A549 (cell line): ENCODE data around the gene HDGF. TPM values are rescaled to one million over a fixed set of nuclear protein-coding genes. Genes with fewer than 3 reads are reported as not detected.

Experiments used
- ATAC-seq, 2 experiments: fragments of 200-7000 bp in 1 of 2; fragments of >200 bp in 1 of 2; cut with Nextera tagmentation in 1 of 2; cut with Tn5 transposase in 1 of 2; 3 replicates each; pipeline versions ENCODE4 v1.8.0 to v1.9.1; 2018 to 2020; ENCODE audit warnings: mild to moderate bottlenecking in 1 of 2, moderate library complexity in 1 of 2
- CTCF ChIA-PET: fragments of 300-600 bp; sonication (Branson Sonifier 250); formaldehyde crosslinking; extraction: SDS; loops from one replicate; lab custom pipeline; 2021; ENCODE audit warnings: antibody characterized with exemption, inconsistent platforms; lab: Yijun Ruan, JAX
- POLR2A ChIA-PET: fragments of 350-600 bp; formaldehyde crosslinking; extraction: SDS; loops from one replicate; lab custom pipeline; 2021; ENCODE audit warnings: antibody characterized with exemption, inconsistent platforms; lab: Yijun Ruan, JAX
- DNase-seq, 2 experiments: peaks; one replicate each; pipeline versions ENCODE4 v3.0.0 to v3.0.0-alpha.2; 2011 to 2016; ENCODE audit warnings: low read depth in 1 of 2, low spot score in 1 of 2
- FAIRE-seq: peaks from 2 replicates; lab custom pipeline; 2011; peaks lifted over from hg19 to GRCh38; lab: Jason Lieb, UNC
- H3K27ac ChIP-seq, 2 experiments: fragments of >200 bp; sonication (Bioruptor Twin); formaldehyde crosslinking; 3 replicates each; pipeline ENCODE4 v1.5.1; 2016 to 2017
- H3K4me1 ChIP-seq: fragments of >200 bp; sonication (Bioruptor Twin); formaldehyde crosslinking; 3 replicates; pipeline ENCODE4 v1.6.1; 2016
- H3K4me2 ChIP-seq: fragments of >200 bp; sonication (Bioruptor Twin); formaldehyde crosslinking; 3 replicates; pipeline ENCODE4 v1.6.1; 2016
- H3K4me3 ChIP-seq: fragments of >200 bp; sonication (Bioruptor Twin); formaldehyde crosslinking; 3 replicates; pipeline ENCODE4 v1.5.1; 2016
- H3K9me3 ChIP-seq: fragments of >200 bp; sonication (Bioruptor Twin); formaldehyde crosslinking; 3 replicates; pipeline ENCODE4 v1.6.1; 2016
- CBX2 ChIP-seq: fragments of 200-600 bp; sonication (generic); IDR thresholded peaks from 2 replicates; pipeline ENCODE4 v1.6.1; 2016; ENCODE audit warnings: low read depth, mild to moderate bottlenecking, borderline replicate concordance
- CEBPB ChIP-seq, 2 experiments: fragments of >200 bp in 1 of 2; sonication (Bioruptor Twin) in 1 of 2; formaldehyde crosslinking in 1 of 2; IDR thresholded peaks; 2 replicates each; pipeline ENCODE4 v1.6.1; 2012 to 2016
- CHD2 ChIP-seq: fragments of 150-350 bp; IDR thresholded peaks from 2 replicates; pipeline ENCODE4 v1.6.1; 2014; ENCODE audit warnings: low read length; ENCODE audit not compliant: partially characterized antibody
- EHF ChIP-seq: fragments of 250-450 bp; sonication (Bioruptor Pico); IDR thresholded peaks from 2 replicates; pipeline ENCODE4 v1.5.0; 2020; ENCODE audit warnings: mild to moderate bottlenecking
- HDAC2 ChIP-seq: fragments of 200-600 bp; sonication (generic); IDR thresholded peaks from 2 replicates; pipeline ENCODE4 v1.6.1; 2016
- HEYL ChIP-seq: fragments of 250-450 bp; sonication (Bioruptor Pico); IDR thresholded peaks from 2 replicates; pipeline ENCODE4 v1.8.0; 2021; ENCODE audit warnings: mild to moderate bottlenecking, moderate library complexity
- HOXB13 ChIP-seq: fragments of 250-450 bp; sonication (Bioruptor Pico); IDR thresholded peaks from 2 replicates; pipeline ENCODE4 v1.5.0; 2020; ENCODE audit warnings: low read depth, mild to moderate bottlenecking, moderate library complexity
- HOXB5 ChIP-seq: fragments of 250-450 bp; sonication (Bioruptor Pico); IDR thresholded peaks from 2 replicates; pipeline ENCODE4 v1.5.0; 2020; ENCODE audit warnings: mild to moderate bottlenecking, moderate library complexity
- JUN ChIP-seq, 2 experiments: fragments of >200 bp; sonication (Bioruptor Twin); formaldehyde crosslinking; IDR thresholded peaks; 2 replicates in 1 of 2; 3 replicates in 1 of 2; pipeline ENCODE4 v1.6.1; 2016 to 2017
- NFE2L2 ChIP-seq: fragments of 150-350 bp; conservative IDR thresholded peaks from 2 replicates; pipeline ENCODE4 v1.6.1; 2014; ENCODE audit warnings: low read length
- NPAS2 ChIP-seq: fragments of 250-450 bp; sonication (Bioruptor Pico); IDR thresholded peaks from 2 replicates; pipeline ENCODE4 v1.8.0; 2022; ENCODE audit warnings: mild to moderate bottlenecking, moderate library complexity, borderline replicate concordance
- RAD21 ChIP-seq, 2 experiments: fragments of >200 bp in 1 of 2; sonication (Bioruptor Twin) in 1 of 2; formaldehyde crosslinking in 1 of 2; IDR thresholded peaks in 1 of 2; conservative IDR thresholded peaks in 1 of 2; 2 replicates in 1 of 2; 3 replicates in 1 of 2; pipeline ENCODE4 v1.6.1; 2012 to 2018; ENCODE audit warnings: inconsistent platforms in 1 of 2
- RCOR1 ChIP-seq: fragments of 150-350 bp; IDR thresholded peaks from 2 replicates; pipeline ENCODE4 v1.6.1; 2014; ENCODE audit warnings: antibody characterized with exemption, low read length, low read depth
- ZFP36 ChIP-seq: fragments of 450-650 bp; IDR thresholded peaks from 2 replicates; pipeline ENCODE4 v1.6.1; 2014; ENCODE audit warnings: borderline replicate concordance; ENCODE audit not compliant: partially characterized antibody
- WGBS: methylation state at CpG from one replicate; pipeline ENCODE4 v1.1.6; 2017; ENCODE audit errors: missing lambda C conversion rate; 5-methylcytosine and 5-hydroxymethylcytosine counted together
- polyA plus RNA-seq, 4 experiments: library from polyadenylated mRNA; depleted of rRNA in 3 of 4; stranded (reverse); fragments of >200 nt; fragmentation: RNase III in 1 of 4; extraction: RNeasy Plus Mini Kit Qiagen cat#74134 plus additional on column Dnase treatment in 1 of 4; gene quantifications; 2 replicates in 3 of 4; 3 replicates in 1 of 4; pipeline ENCODE4 v1.2.3, GENCODE V29; 2011 to 2017
- TF ChIP-seq, protein P1 (sequence below): fragments of >200 bp; sonication (Bioruptor Twin); formaldehyde crosslinking; IDR thresholded peaks from 3 replicates; pipeline ENCODE4 v1.6.1; 2016
- TF ChIP-seq, protein P2 (sequence below): fragments of 150-350 bp; IDR thresholded peaks from 2 replicates; pipeline ENCODE4 v1.6.1; 2014; ENCODE audit warnings: low read depth, mild to moderate bottlenecking, low read length
- TF ChIP-seq, protein P3 (sequence below): fragments of 200-600 bp; sonication (generic); IDR thresholded peaks from 2 replicates; pipeline ENCODE4 v1.6.1; 2016; ENCODE audit warnings: antibody characterized with exemption, mild to moderate bottlenecking, moderate library complexity

The HDGF gene
- polyA plus RNA-seq, 2 of the 4 experiments (the other 2 are of a cell fraction) = 299 to 428 TPM

DNA sequence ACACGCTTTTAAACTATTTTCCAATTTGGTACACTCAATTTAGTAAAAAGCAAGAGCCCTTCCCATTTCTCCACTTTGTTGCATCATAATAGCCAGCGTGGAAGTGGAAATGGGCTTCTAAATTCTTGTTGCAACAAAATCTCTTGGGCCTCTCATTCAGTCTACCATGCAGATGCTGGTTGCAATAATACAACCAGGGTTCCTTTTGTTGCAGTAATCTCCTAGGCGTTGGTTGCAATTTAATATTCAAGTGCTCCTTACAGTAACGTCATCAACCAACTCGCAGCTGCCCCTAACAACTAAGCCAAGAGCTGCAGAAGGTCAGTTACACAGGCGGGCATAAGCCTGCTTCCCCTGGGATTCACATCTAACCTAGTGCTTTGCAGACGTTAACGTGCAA, 2.7 kb upstream of the HDGF start:
- Histone ChIP-seq H3K9me3 (no peaks in the 10 kb centered on the region), H3K4me2 (no peak overlapping the region), H3K4me3 (no peak overlapping the region), H3K27ac (no peak overlapping the region), H3K4me1 (peaks cover 13% of the 10 kb centered on the region; the same call in 2 of the 3 replicates)
- TF ChIP-seq, protein P1, sequence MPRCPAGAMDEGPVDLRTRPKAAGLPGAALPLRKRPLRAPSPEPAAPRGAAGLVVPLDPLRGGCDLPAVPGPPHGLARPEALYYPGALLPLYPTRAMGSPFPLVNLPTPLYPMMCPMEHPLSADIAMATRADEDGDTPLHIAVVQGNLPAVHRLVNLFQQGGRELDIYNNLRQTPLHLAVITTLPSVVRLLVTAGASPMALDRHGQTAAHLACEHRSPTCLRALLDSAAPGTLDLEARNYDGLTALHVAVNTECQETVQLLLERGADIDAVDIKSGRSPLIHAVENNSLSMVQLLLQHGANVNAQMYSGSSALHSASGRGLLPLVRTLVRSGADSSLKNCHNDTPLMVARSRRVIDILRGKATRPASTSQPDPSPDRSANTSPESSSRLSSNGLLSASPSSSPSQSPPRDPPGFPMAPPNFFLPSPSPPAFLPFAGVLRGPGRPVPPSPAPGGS = no peak
- TF ChIP-seq RCOR1 = no peak
- no peak for TF ChIP-seq HDAC2
- TF ChIP-seq HOXB5 = no peak
- TF ChIP-seq, protein P2, sequence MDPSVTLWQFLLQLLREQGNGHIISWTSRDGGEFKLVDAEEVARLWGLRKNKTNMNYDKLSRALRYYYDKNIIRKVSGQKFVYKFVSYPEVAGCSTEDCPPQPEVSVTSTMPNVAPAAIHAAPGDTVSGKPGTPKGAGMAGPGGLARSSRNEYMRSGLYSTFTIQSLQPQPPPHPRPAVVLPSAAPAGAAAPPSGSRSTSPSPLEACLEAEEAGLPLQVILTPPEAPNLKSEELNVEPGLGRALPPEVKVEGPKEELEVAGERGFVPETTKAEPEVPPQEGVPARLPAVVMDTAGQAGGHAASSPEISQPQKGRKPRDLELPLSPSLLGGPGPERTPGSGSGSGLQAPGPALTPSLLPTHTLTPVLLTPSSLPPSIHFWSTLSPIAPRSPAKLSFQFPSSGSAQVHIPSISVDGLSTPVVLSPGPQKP = no peak
- TF ChIP-seq, protein P3, sequence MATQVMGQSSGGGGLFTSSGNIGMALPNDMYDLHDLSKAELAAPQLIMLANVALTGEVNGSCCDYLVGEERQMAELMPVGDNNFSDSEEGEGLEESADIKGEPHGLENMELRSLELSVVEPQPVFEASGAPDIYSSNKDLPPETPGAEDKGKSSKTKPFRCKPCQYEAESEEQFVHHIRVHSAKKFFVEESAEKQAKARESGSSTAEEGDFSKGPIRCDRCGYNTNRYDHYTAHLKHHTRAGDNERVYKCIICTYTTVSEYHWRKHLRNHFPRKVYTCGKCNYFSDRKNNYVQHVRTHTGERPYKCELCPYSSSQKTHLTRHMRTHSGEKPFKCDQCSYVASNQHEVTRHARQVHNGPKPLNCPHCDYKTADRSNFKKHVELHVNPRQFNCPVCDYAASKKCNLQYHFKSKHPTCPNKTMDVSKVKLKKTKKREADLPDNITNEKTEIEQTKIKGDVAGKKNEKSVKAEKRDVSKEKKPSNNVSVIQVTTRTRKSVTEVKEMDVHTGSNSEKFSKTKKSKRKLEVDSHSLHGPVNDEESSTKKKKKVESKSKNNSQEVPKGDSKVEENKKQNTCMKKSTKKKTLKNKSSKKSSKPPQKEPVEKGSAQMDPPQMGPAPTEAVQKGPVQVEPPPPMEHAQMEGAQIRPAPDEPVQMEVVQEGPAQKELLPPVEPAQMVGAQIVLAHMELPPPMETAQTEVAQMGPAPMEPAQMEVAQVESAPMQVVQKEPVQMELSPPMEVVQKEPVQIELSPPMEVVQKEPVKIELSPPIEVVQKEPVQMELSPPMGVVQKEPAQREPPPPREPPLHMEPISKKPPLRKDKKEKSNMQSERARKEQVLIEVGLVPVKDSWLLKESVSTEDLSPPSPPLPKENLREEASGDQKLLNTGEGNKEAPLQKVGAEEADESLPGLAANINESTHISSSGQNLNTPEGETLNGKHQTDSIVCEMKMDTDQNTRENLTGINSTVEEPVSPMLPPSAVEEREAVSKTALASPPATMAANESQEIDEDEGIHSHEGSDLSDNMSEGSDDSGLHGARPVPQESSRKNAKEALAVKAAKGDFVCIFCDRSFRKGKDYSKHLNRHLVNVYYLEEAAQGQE = no peak
- TF ChIP-seq CBX2 = no peak
- no peak for TF ChIP-seq JUN (IDR thresholded peaks at IDR 0.05)
- TF ChIP-seq NPAS2 (CRISPR knock-in tag) = no peak
- DNase-seq = no peak
- no peak for ATAC-seq
- no peak for FAIRE-seq
- CTCF ChIA-PET = interaction anchor here (3.7 kb wide), 1 partner anchor 28 kb away, joined by 30 read pairs; no protein-coding TSS in a partner anchor
- POLR2A ChIA-PET = no interaction called here
- WGBS = 93% methylated on average over 8 of the region's 8 CpGs

DNA sequence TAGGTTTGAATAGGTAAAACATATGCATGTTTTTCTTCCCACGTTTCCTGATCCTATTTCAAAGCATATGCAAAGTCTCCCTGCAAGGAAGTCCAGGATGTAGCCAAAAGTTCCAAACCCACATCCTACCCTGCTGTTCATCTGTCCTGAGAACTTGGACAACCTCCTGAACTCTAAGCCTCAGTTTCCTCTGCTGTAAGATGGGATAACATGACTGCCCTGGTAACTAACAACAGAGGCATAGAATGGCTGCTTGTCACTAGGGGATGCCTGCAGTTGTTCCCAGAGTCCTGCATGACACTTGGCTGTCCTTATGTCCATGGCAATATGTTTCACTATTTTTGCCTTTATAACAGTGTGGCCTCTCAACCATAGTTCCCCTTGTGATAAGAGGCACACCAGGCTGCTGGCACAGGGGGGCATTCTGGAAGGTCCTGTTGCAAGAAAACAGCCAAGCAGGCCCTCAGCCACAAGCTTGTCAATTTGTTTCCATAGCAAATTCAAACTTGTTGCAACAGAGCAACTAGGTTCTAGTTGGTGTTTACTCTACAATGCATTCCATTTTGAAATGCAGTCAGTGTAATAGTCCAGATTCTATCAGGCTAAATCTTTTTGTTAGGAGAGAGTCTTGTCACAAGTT, 1.5 kb upstream of the HDGF start:
- peak overlapping the region; percentile 87 for H3K4me2 ChIP-seq
- no peaks in the 10 kb centered on the region for H3K9me3 ChIP-seq
- ChIA-PET CTCF (interaction anchor here (1.0 to 5.4 kb wide), 10 partner anchors 8 to 175 kb away, joined by 3 to 36 read pairs (median 4); partner anchors contain the start of genes MRPL24 and PRCC), POLR2A (interaction anchor here (2.5 to 2.8 kb wide), 3 partner anchors 11 to 25 kb away, joined by 22 to 50 read pairs (median 32); partner anchors contain the start of genes ISG20L2, METTL25B, MRPL24 and PRCC)
- peak in 1 of 2 experiments; percentile 11 for DNase-seq
- TF ChIP-seq ZFP36 = no peak
- no peak for TF ChIP-seq NFE2L2
- TF ChIP-seq HOXB13 (CRISPR knock-in tag) = no peak
- no peak for TF ChIP-seq EHF
- no peak for TF ChIP-seq CEBPB (IDR thresholded peaks at IDR 0.05)
- TF ChIP-seq RAD21 (conservative IDR thresholded peaks at IDR 0.05 in 1 of 2, IDR thresholded peaks at IDR 0.05 in 1 of 2) = no peak
- TF ChIP-seq HEYL (CRISPR knock-in tag) = no peak
- TF ChIP-seq CHD2 = no peak
- no peak for TF ChIP-seq HDAC2
- peak overlapping the region; percentile 99 to 100; a peak in 4 of 6 replicates for H3K27ac ChIP-seq
- H3K4me3 ChIP-seq = peak overlapping the region; percentile 92
- 73% methylated on average over 1 of the region's 1 CpG for WGBS
- no peak for ATAC-seq
- peaks cover 25% of the 10 kb centered on the region for H3K4me1 ChIP-seq
- FAIRE-seq = no peak
